HG03066 (cell line): ENCODE measurements around the gene EDIL3.

ENCODE experiments used
- ATAC-seq: cut with Tn5 transposase; IDR thresholded peaks from one replicate; pipeline ENCODE4 v1.9.1; 2021; ENCODE audit warnings: low read depth; ENCODE audit not compliant: unreplicated experiment

EDIL3 gene, protein sequence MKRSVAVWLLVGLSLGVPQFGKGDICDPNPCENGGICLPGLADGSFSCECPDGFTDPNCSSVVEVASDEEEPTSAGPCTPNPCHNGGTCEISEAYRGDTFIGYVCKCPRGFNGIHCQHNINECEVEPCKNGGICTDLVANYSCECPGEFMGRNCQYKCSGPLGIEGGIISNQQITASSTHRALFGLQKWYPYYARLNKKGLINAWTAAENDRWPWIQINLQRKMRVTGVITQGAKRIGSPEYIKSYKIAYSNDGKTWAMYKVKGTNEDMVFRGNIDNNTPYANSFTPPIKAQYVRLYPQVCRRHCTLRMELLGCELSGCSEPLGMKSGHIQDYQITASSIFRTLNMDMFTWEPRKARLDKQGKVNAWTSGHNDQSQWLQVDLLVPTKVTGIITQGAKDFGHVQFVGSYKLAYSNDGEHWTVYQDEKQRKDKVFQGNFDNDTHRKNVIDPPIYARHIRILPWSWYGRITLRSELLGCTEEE

DNA sequence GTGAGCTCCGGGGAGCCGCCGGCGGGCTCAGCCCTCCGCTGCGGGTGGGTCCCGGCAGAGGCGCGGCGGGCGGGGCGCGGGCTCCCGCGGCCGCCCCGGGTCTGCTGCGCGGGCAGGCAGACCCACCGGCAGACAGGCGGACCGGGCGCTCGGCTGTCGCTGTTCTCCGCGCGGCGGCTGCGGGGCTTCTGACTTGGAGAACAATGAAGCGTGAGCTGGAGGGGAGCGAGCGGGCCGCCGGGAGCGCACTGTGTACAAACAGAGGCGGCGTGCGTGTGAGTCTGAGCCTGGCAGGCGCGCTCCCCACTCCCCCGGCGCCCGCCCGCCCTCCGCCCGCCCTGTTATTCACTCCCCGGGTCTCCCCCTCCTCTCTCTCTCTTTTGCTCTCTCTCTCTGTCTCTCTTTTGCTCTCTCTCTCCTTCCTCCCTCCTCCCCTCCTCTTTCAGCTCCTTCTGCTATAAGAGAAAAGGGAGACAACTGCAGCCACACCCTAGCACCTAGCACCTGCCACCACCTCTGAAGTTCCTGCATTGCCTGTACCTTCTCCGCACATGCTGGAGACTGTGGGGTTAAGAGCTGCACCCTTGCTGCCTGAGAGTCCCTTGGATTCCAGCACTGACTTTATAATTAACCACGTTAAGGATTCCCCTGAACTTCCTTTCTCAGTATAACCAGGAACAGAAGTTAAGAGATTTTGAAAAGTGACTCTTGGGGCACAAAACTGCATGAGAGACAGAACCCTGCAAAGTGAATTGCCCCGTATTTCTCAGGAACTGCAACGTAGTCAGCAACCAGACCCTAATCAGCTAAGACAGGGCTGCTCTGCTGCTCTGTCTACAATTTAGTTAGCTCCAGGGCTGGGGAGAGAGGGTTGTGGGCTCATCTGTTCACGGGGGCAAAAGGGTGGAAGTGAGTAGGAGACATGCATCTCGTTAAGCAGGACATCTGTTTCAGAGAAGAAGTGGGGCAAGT is at the start of gene EDIL3:
TSS of gene EDIL3 (minus strand) at position 277 of the 972 bp plus-strand sequence. CDS start 506 bp downstream, outside the sequence.
- ATAC-seq = no peak

DNA sequence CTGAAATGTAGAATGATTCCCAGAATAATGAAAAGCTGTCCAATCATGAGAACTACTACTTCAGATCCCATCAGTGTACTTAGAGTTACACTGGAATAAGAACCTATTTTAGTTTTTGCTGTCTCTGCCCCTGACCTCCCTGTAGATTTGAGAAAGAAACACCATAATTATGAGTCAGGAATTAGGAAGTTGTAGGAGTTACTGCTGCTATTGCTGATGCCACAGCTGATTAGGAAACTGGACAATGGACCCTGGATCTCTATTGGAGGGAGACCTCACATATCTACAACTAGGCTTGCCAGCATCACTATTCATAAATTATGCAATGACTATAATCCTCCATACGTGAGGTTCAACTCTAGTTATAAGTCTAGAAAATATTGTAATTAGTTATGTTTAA is 48.8 kb upstream of the EDIL3 start:
- no peak for ATAC-seq

DNA sequence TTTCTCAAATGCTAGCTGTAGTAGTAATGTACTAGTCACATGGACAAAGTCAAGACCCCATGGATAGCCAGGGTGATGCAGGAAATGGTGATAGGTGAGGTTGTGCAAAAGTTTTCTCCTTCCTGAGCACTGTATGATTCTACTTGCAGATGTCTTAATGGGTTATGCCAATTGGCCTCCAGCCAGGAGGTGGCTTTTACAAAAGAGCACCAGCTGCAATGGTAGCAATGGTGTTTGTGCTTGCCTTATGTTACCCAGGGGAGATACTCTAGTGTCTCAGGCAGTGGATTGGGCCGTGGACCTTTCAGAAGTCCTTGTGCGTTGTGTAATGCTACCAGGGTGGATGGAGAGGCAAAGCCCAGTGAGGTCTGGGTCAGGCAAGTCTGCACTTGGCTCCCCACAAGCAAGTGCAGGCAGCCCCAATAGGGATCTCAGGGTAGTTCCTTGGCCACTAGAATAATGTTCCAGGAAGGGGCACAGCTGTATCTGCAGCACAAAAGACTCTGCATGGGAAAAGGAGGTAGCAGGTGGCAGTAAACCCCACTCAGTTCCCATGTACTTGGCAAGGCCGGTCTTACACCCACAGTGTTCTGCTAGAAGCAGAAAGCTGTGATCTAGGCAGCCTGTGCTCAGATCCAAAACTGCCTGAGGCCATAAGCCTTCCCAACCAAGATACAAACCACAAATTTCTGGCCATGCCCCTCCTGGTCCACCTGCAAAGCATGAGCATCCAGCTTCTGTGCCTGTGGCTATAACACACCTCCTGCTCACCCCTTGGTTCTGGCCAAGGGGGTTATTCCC is 46.4 kb upstream of the EDIL3 start:
- ATAC-seq = no peak

DNA sequence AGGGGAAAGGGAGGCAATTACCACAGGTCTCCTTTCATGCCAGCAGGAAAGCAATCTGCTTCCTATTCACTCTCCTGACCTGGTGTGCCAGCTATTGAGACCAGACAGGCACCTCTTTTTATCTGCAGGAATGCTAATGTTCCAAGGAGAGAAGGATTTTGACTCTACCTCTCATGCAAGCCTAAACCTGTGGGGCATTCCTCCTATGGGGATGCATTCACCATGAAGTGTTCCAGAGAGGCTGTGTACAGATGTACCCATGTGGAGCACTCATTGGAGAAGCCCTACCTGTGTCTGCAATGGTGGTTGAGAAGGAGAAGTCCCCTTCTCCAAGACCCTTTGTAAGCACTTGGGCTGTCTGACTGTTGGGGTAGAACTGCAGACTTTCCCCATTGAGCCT is 45.4 kb upstream of the EDIL3 start:
- ATAC-seq = no peak

DNA sequence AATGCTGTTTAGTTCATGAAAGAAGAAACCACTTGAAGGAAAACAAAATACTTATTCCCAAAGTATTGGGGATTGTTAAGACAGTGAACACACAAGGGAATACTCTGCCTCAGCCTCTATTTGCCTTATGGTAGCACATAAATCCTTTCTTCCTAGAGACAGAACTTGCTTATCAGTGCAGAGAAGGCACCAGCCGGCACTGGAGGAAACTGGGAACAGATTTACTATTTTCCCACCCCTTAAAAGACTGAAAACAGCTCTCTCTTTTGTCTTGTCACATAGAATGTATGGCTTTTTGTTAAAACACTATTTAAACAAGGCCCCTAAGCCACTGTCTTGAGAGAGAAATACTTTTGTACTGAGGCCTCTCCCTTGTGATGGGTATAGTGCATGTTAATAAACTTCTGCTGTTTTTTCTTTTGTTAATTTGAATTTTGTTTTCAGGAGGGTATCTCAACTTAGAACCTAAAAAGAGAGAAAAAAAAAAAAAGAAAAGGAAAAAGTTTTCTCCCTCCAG is 40.7 kb upstream of the EDIL3 start:
- no peak for ATAC-seq

DNA sequence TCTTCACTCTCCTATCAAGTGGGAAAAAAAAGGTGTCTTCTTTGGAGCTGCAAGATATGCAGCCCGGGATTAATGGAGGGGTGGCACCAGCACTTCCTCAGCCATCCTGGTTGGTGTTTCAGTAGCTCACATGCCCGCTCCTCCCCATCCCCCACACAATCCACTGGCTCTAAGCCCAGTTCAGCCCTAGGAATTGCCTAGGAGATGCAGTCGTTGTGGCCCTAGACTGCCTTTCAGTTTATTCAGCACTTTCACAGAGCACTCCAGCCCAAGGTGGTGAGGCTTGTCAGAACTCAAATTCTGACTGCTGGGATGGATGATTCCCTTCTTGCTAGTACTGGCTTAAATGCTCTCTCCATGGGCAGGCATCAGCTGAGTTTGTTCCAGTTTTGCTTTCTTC is 35.1 kb upstream of the EDIL3 start:
- no peak for ATAC-seq

DNA sequence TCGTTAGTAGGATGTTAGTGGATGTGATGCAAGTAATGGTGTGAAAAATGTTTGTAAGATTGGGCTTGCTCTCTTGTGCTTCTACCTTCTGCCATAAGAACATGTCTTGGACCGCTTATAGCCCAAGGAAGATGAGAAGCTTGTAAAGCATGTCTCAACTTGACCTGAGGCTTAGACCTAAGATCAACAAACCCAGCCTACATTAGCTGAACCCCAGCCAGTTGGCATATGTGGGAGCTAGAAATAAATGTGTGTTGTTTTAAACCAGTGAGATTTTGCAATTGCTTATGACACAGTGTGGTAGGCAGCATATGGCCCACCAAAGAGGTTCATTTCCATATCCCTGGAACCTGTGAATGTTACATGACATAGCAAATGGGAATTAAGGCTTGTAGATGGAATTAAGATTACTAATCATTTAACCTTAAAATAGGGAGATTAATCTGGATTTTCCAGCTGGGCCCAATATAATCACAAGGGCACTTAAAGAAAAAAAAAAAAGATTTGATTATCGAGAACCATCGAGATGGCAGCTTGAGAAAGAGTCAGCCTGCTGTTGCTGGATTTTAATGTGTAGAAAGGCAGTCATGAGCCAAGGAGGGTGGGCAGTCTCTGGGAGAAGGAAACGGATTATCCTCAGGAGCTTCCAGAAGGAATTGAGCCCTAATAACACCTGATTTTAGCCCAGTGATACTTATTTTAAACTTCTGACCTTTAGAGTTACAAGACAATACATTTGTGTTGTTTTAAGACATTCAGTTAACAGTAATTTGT is 27.3 kb upstream of the EDIL3 start:
- ATAC-seq = no peak

DNA sequence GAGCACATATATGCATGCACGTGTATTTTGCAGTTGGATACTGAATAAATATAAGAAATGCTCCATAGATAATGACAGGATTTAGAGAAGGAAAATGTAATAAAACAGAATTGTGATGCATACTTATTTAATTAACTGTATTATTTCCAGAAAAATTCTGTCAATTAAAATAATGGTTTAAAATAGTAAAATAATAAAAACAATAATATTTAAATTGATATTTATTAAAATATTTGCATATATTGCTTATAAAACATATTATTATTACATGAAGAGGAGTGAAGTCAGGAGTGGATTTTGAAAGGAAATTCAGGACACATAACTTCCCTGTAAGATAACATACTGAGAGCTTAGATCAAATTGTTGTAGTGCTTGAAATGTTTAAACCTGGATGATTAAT is 21.4 kb upstream of the EDIL3 start:
- ATAC-seq = no peak

DNA sequence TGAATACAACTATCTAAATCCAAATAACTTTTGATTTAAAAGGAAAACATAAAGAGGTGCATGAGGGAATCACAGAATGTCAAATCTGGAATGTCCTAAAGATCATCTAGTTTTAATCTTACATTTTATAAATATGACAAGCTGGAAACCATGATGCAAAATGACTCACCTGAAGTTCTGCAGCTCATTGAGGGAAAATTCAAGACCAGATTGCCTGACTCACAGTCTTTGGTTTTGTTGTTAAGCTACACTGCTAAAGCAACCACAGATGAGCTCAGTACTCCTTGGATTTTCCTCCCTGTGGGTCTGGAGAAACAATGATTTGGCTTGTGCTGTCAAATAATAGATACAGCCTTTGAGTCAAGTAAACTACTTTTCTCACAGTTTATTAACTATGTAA is 19.1 kb upstream of the EDIL3 start:
- ATAC-seq = no peak

DNA sequence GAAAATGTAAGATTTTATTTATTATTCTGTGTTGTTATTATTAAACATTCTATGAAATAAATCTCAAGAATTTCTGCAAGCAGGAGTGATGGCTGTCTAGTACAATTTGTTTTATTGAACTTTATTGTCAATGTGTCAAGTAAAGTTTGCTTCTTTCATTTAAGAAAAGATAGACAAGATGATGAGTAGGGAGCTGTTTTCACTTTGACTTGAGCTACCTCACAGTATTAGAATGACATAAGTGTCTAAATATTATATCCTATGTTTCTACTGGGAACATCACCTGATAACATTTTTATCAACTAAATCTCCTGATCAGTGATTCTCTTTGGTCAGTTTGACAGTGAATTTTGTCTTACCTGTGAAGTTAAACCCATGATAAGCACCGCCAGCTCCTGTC is 12.7 kb upstream of the EDIL3 start:
- ATAC-seq = no peak

DNA sequence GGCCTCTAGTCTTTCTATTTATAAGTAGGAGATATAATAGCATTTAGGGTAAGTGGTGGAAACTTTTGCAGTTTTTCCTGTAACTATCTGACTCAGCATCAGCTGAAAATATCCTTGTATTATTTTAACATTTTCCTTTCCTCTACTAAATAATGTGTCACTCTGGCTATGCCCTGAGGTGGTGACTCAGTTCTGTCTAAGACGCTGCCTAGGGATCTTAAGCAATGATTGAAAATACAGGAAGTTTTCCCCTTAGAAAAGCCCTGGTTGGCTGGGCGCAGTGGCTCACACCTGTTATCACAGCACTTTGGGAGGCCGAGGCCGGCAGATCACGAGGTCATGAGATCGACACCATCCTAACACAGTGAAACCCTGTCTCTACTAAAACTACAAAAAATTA is 9.3 kb upstream of the EDIL3 start:
- no peak for ATAC-seq

DNA sequence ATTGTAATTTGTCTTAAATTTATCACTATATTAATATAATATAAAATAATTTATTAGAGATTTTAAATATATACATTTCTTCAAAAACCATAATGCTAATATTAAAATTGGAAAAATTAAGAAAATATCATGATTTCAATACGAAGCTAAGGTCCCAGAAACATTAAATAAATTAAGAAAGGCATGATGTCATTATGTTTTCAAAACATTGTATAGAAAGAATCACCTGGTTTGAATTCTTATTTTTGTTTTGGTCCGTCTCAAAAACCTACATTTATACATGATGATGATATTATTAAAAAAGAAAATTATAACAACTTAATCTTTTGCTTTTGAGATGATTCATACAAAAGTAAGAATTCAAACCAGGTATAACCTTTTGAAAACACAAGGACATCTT is 8.2 kb upstream of the EDIL3 start:
- no peak for ATAC-seq

DNA sequence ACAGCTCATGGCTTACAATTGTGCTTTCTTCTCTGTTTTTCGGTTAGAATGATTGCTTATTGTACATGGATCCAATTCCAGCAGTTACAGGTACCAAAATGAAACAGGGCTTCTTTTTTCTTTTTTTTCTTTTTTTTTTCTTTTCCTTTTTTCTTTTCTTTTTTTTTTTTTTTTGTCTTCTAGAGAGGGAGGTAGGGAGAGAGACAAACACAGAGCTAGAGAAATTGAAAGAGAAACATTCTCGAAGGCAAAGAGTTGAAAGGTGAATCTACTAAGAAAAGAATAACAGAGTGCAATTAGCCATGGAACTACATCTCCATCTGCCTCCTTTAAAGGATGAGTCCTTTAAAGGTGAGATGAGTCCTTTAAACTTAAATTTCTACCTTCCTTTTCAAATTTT is 1.0 kb upstream of the EDIL3 start:
- no peak for ATAC-seq

DNA sequence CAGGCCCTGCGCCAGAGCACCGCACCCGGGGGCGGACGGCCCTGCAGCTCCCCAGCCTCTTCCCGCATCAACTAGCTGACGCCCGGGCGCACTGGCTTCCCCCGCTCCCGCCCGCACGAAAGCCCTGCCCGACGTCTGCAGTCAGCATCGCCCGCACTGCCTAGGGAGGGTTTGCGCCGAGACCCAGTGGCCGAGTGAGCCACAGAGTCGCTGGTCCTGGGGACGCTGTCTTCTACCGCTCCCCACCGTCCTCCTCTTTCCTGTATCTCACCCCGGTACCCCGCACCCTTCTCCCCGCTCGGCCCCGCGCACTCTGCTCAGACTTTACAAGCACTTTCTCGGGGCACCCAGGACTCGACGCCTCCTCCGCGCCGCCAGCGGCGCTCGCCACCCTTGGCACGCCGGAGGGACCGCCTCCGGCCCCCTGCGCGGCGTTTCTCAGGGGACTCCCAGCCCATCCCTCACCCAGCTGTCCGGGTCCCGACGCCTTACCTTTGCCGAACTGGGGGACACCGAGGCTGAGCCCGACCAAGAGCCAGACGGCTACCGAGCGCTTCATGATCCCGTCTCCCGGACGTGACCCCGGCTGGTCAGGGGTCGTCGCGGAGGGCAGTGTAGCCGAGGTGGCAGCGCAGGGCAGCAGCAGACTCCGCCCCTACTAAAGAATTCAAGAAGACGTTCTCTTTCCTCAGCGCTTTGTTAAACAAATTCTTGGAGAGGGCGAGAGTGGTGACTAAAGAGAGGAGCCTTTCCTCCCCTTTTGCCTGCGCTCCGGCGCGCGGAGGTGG is 670 bp downstream of the EDIL3 start:
- no peak for ATAC-seq

DNA sequence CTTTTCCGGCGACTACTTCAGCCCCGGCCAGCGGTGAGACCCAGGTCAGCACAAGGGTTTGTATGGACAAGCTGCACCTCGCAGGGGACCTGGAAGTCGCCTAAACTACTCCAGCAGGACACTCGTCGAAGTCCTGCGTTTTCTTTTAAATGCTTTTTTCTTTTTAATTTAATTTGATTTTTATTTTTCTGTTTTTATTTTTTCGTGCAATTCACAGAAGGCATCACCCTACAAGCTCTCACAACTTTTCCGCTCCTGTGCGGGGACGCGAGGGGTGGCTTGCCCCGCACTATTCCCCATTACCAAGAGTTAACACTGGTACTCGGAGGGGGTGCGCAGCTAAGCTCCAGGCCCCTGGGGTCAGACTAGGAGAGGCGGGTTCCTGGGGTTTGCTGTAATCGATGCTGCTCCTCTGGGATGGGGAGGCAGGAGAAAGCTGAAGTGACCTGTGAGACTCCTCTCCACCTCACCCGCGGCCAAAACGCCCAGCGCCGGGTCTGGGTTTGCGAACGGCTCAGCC is 1.3 kb downstream of the EDIL3 start:
- no peak for ATAC-seq

DNA sequence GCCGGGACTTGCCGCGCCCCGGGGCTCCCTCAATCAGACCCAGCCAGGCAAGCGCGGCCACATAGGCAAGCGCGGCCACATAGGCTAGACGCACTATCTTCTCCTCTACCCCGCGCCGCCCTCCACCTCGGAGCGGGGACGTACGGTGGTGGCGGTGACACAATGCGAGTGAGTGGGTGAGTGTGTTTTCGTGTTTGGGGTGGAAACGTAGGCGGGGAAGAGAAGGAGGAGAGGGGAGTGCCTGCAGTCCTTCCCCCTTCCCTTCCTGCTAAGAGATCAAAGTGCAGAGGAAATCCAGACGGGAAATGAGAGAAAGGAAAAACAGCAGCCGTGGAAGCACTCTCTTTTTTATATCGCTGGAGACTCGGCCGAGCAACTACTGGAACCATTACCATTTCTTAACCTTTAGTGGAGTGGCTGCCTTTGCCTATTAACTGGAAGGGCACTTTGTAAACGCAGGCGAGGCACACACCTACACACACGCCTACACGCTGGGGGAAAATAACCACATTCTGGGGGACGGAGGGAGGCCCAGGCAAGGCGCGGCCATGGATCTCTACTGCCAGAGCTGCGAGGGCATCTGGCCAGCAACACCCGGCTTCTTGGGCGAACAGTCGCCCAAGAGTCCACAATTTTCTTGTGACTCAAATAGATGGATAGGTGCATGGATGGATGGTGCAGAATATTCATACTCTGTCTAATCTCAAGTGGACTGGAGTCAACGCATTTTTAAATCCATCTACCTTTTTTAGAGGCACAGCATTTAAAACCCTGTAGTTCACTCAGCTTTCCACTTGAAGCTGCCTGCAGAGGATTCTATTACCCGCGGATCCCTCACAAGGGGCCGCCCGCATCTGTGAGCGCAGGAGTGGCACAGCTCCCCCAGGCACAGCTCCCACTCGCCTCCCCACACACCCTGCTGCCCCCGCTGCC is 2.1 kb downstream of the EDIL3 start:
- ATAC-seq = no peak

DNA sequence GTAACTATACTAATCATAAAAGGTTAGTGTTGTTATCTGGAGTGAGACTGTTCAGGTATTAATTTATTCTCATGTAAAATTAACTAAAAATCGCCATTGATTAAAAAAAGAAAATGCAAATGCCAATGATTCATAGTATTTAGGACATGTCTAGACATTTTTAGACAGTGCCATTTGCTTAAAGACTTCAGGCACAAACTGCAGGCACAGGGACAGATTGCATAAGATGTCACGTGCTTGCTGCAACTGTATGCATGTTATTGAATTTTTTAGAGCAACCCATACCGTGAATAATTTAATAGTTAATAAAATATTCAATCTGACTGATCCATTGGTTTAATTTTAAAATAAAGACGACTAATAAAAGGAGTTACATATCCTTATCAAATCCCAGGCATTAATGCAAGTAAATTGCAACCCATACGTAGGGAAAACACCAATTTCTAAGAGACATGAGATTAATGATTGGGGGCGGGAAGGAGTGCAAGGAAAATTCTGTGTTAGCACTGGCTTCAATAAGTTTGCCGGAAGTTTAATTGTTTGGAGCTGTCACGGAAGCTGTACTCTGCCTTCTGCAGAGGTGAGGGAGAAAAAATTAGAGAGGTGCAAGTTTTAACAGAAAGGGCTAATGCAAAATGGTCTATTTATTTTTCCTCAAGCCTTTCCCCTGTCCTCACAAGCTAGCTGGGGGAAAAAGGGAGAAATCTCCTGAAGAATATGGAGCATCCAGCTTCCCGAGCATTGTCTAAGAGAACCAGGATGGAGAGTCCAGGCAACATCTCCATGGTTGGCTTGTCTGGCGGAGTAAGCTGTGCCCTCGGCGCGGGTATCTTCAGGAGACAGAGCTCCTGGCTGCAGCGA is 2.9 kb downstream of the EDIL3 start:
- ATAC-seq = no peak
